NCI-H1417 (cell line): Measurements from ENCODE around the gene PKD1.

Source experiments
- DNase-seq, 3 experiments: peaks; one replicate each; lab custom pipeline; 2025; lab: John Stamatoyannopoulos, UW

Gene PKD1

GRCh38 chr16:2135770-2136490, at the start of gene PKD1:
Gene PKD1 (minus strand): TSS chr16:2135898. CDS start chr16:2135689, 209 bp downstream.
- DNase-seq, result peak; percentile 85 to 96 (median 93)

GRCh38 chr16:2184962-2185361, 49.3 kb upstream of the PKD1 start:
- DNase-seq, result no peak

GRCh38 chr16:2184346-2184745, 48.6 kb upstream of the PKD1 start:
- DNase-seq, result no peak

GRCh38 chr16:2183671-2184070, 48.0 kb upstream of the PKD1 start:
- DNase-seq, result no peak

GRCh38 chr16:2181952-2182351, 46.3 kb upstream of the PKD1 start:
- no peak for DNase-seq

GRCh38 chr16:2180962-2181923, 45.5 kb upstream of the PKD1 start:
- DNase-seq, result no peak

GRCh38 chr16:2180461-2180860, 44.8 kb upstream of the PKD1 start:
- DNase-seq, result no peak

- no peak for DNase-seq
These were observed 43.9 kb upstream of the PKD1 start for GRCh38 chr16:2179576-2179975.

GRCh38 chr16:2179107-2179501, 43.4 kb upstream of the PKD1 start:
- DNase-seq, result no peak

- no peak for DNase-seq
These were observed 42.8 kb upstream of the PKD1 start for GRCh38 chr16:2178321-2179106.

- no peak for DNase-seq
These were observed 41.9 kb upstream of the PKD1 start for GRCh38 chr16:2177561-2177960.

GRCh38 chr16:2177101-2177500, 41.4 kb upstream of the PKD1 start:
- DNase-seq, result no peak

- no peak for DNase-seq
These were observed 40.3 kb upstream of the PKD1 start for GRCh38 chr16:2176047-2176446.

- DNase-seq, result no peak
These were observed 39.8 kb upstream of the PKD1 start for GRCh38 chr16:2175454-2175853.

- DNase-seq, result no peak
These were observed 38.9 kb upstream of the PKD1 start for GRCh38 chr16:2174396-2175131.

GRCh38 chr16:2173916-2174315, 38.2 kb upstream of the PKD1 start:
- DNase-seq, result no peak

- DNase-seq, result no peak
These were observed 37.7 kb upstream of the PKD1 start for GRCh38 chr16:2173366-2173765.

GRCh38 chr16:2172688-2173335, 37.1 kb upstream of the PKD1 start:
- DNase-seq, result no peak

GRCh38 chr16:2171601-2172178, 36.0 kb upstream of the PKD1 start:
- DNase-seq, result no peak

GRCh38 chr16:2170587-2171435, 35.1 kb upstream of the PKD1 start:
- DNase-seq, result no peak
